IMR-90 (cell line): ENCODE data around the gene ANXA4. TPM values are rescaled to one million over a fixed set of nuclear protein-coding genes. Genes with fewer than 3 reads are reported as not detected.

Source experiments
- ATAC-seq: fragments of 200-7000 bp; cut with Tn5 transposase; 2 replicates; pipeline ENCODE4 v1.9.1; 2020; ENCODE audit warnings: low read depth, mild to moderate bottlenecking, moderate library complexity
- BruUV-seq: library from RNA; stranded (reverse); fragments of 400-500 nt; replicated peaks from 2 replicates; lab custom pipeline; 2021; lab: Mats Ljungman, UMichigan
- CTCF ChIA-PET: fragments of 300-600 bp; formaldehyde crosslinking; extraction: SDS; loops from one replicate; lab custom pipeline; 2021; ENCODE audit warnings: antibody characterized with exemption; lab: Yijun Ruan, JAX
- POLR2A ChIA-PET: fragments of 300-600 bp; sonication (Branson Sonifier 250); formaldehyde crosslinking; loops from one replicate; lab custom pipeline; 2022; ENCODE audit warnings: antibody characterized with exemption; ENCODE audit not compliant: unreplicated experiment; lab: Charles Lee
- DNase-seq: peaks from one replicate; pipeline ENCODE4 v3.0.0; 2013
- H2AFZ ChIP-seq: replicated peaks from 2 replicates; pipeline ENCODE3; 2013; ENCODE audit warnings: low read length, mild to moderate bottlenecking; ENCODE audit not compliant: poor library complexity
- H2AK5ac ChIP-seq: 2 replicates; pipeline ENCODE4 v1.6.1; 2013; ENCODE audit warnings: low read depth, low read length, inconsistent platforms
- H2AK9ac ChIP-seq: replicated peaks from 2 replicates; pipeline ENCODE3; 2013; ENCODE audit warnings: mild to moderate bottlenecking, low read depth, low read length, moderate library complexity; ENCODE audit not compliant: poor library complexity
- H2BK120ac ChIP-seq: 2 replicates; pipeline ENCODE4 v1.6.1; 2013; ENCODE audit warnings: low read depth, low read length, inconsistent platforms
- H2BK15ac ChIP-seq: 3 replicates; pipeline ENCODE4 v1.6.1; 2013; ENCODE audit warnings: low read depth, low read length, inconsistent platforms
- H2BK20ac ChIP-seq: 2 replicates; pipeline ENCODE4 v1.6.1; 2013; ENCODE audit warnings: low read depth, mild to moderate bottlenecking, inconsistent platforms, low read length, moderate library complexity
- H2BK5ac ChIP-seq: 2 replicates; pipeline ENCODE4 v1.6.1; 2013; ENCODE audit warnings: mild to moderate bottlenecking, low read depth, low read length, inconsistent platforms; ENCODE audit not compliant: poor library complexity, severe bottlenecking
- H3K14ac ChIP-seq: replicated peaks from 2 replicates; pipeline ENCODE4 v1.6.1; 2013; ENCODE audit warnings: low read depth, low read length, inconsistent platforms
- H3K18ac ChIP-seq: 2 replicates; pipeline ENCODE4 v1.6.1; 2013; ENCODE audit warnings: low read depth, low read length, control low read depth
- H3K23ac ChIP-seq: 2 replicates; pipeline ENCODE4 v1.6.1; 2013; ENCODE audit warnings: low read depth, low read length, inconsistent platforms
- H3K27ac ChIP-seq: 2 replicates; pipeline ENCODE4 v1.5.1; 2013; ENCODE audit warnings: mild to moderate bottlenecking, control low read depth, low read length; ENCODE audit not compliant: insufficient read depth
- H3K27me3 ChIP-seq: 2 replicates; pipeline ENCODE4 v1.6.1; 2013; ENCODE audit warnings: low read length; ENCODE audit not compliant: control insufficient read depth, insufficient read depth
- H3K36me3 ChIP-seq: 2 replicates; pipeline ENCODE4 v1.6.1; 2013; ENCODE audit warnings: low read length, mixed read lengths; ENCODE audit not compliant: control insufficient read depth, insufficient read depth
- H3K4ac ChIP-seq: 2 replicates; pipeline ENCODE4 v1.6.1; 2013; ENCODE audit warnings: low read depth, low read length, inconsistent platforms
- H3K4me1 ChIP-seq: 2 replicates; pipeline ENCODE4 v1.6.1; 2013; ENCODE audit warnings: low read length, mixed read lengths; ENCODE audit not compliant: control insufficient read depth, insufficient read depth
- H3K4me2 ChIP-seq: 2 replicates; pipeline ENCODE4 v1.6.1; 2013; ENCODE audit warnings: low read depth, mild to moderate bottlenecking, control low read depth, low read length, moderate library complexity
- H3K4me3 ChIP-seq: 2 replicates; pipeline ENCODE4 v1.5.1; 2013; ENCODE audit warnings: low read depth, mild to moderate bottlenecking, control low read depth, low read length, moderate library complexity; ENCODE audit not compliant: insufficient read depth
- H3K56ac ChIP-seq: 2 replicates; pipeline ENCODE4 v1.6.1; 2013; ENCODE audit warnings: low read length, inconsistent platforms; ENCODE audit not compliant: insufficient read depth; ENCODE audit errors: extremely low read depth
- H3K79me1 ChIP-seq, 2 experiments: 2 replicates each; pipeline ENCODE4 v1.6.1; 2013; ENCODE audit warnings: low read length in 2 of 2, inconsistent platforms in 1 of 2, low read depth in 1 of 2
- H3K9ac ChIP-seq: 2 replicates; pipeline ENCODE4 v1.6.1; 2013; ENCODE audit warnings: low read depth, low read length, control low read depth
- H3K9me1 ChIP-seq: 2 replicates; pipeline ENCODE4 v1.6.1; 2013; ENCODE audit warnings: low read length, inconsistent platforms; ENCODE audit not compliant: insufficient read depth
- H3K9me3 ChIP-seq: 2 replicates; pipeline ENCODE4 v1.6.1; 2013; ENCODE audit warnings: low read length; ENCODE audit not compliant: control insufficient read depth, insufficient read depth
- H4K20me1 ChIP-seq: 2 replicates; pipeline ENCODE4 v1.6.1; 2013; ENCODE audit warnings: low read length, inconsistent platforms; ENCODE audit not compliant: insufficient read depth
- H4K5ac ChIP-seq: 2 replicates; pipeline ENCODE4 v1.6.1; 2013; ENCODE audit warnings: mild to moderate bottlenecking, low read depth, low read length, control low read depth
- H4K8ac ChIP-seq, 2 experiments: 2 replicates each; pipeline ENCODE4 v1.6.1; 2013; ENCODE audit warnings: low read depth in 2 of 2, low read length in 2 of 2, control low read depth in 1 of 2, inconsistent platforms in 1 of 2
- H4K91ac ChIP-seq: 2 replicates; pipeline ENCODE4 v1.6.1; 2013; ENCODE audit warnings: low read depth, low read length, inconsistent platforms; ENCODE audit not compliant: insufficient read depth
- CHD1 ChIP-seq: IDR thresholded peaks from 2 replicates; pipeline ENCODE4 v1.6.1; 2012; ENCODE audit warnings: low read depth, low read length, improper control_type of control experiment
- CTCF ChIP-seq: conservative IDR thresholded peaks from 2 replicates; pipeline ENCODE4 v1.5.1; 2012; ENCODE audit warnings: mild to moderate bottlenecking, low read depth, low read length, improper control_type of control experiment
- MXI1 ChIP-seq: IDR thresholded peaks from 2 replicates; pipeline ENCODE4 v1.6.1; 2012; ENCODE audit warnings: low read depth, mild to moderate bottlenecking, low read length, moderate library complexity, borderline replicate concordance
- POLR2A ChIP-seq: IDR thresholded peaks from 2 replicates; pipeline ENCODE4 v1.6.1; 2012; ENCODE audit warnings: mild to moderate bottlenecking, low read depth, low read length
- SMC3 ChIP-seq: fragments of 150-350 bp; IDR thresholded peaks from 2 replicates; pipeline ENCODE4 v1.6.1; 2016; ENCODE audit warnings: low read depth, mild to moderate bottlenecking, antibody characterized with exemption, low read length, moderate library complexity
- USF2 ChIP-seq: fragments of 150-350 bp; IDR thresholded peaks from 2 replicates; pipeline ENCODE4 v1.6.1; 2017; ENCODE audit warnings: mild to moderate bottlenecking, antibody characterized with exemption, low read length, low read depth
- WGBS, 2 experiments: methylation state at CpG; one replicate each; pipeline versions ENCODE4 v1.1.5 to v1.1.7; 2013; ENCODE audit warnings: missing lambda C conversion rate in 2 of 2; ENCODE audit not compliant: insufficient read length in 1 of 2; ENCODE audit errors: extremely low coverage in 2 of 2; 5-methylcytosine and 5-hydroxymethylcytosine counted together
- dilution Hi-C: fragments of 300-500 bp; cut with HindIII; formaldehyde crosslinking; loops from one replicate; pipeline ENCODE4 v1.14.3; 2018; ENCODE audit warnings: low sequenced_read_pairs; ENCODE audit not compliant: unreplicated experiment
- in situ Hi-C: fragments of 300-500 bp; cut with MboI; formaldehyde crosslinking; loops from 3 replicates; pipeline ENCODE4 v1.14.3; 2019; ENCODE audit warnings: low sequenced_read_pairs, inconsistent platforms, mixed read lengths
- intact Hi-C: fragments of 100-400 bp; cut with micrococcal nuclease; formaldehyde crosslinking; loops from 2 replicates; pipeline ENCODE4 v1.10.0; 2022
- polyA plus RNA-seq, 3 experiments: library from polyadenylated mRNA; depleted of rRNA; stranded (reverse); fragments of >200 nt; gene quantifications; 2 replicates each; pipeline ENCODE4 v1.2.3, GENCODE V29; 2012; ENCODE audit warnings: low replicate concordance in 1 of 3
- total RNA-seq: library from RNA; depleted of rRNA; stranded (reverse); fragments of >200 nt; gene quantifications from 2 replicates; pipeline ENCODE4 v1.2.3, GENCODE V29; 2012

ANXA4 gene
- total and polyA plus RNA-seq, 2 of the 4 experiments (the other 2 are of a cell fraction), result 22.2 to 72.0 TPM

- no peak overlapping the region for H3K27ac ChIP-seq
- H3K9me1 ChIP-seq, result peaks cover 6% of the 10 kb centered on the region
- H2BK120ac ChIP-seq, result no peak overlapping the region
- H3K79me1 ChIP-seq, result peaks cover 15 to 42% of the 10 kb centered on the region in 2 experiments
- H2AK5ac ChIP-seq, result peak overlapping the region; percentile 32; the same call in 1 of the 2 replicates
- BruUV-seq, result no TSS peak
- H2AFZ ChIP-seq, result no peak overlapping the region
- dilution Hi-C loops, result no loop called here
- H3K9ac ChIP-seq, result no peak overlapping the region
- peak overlapping the region; percentile 24; the same call in 1 of the 3 replicates for H2BK15ac ChIP-seq
- DNase-seq, result no peak
- H2BK5ac ChIP-seq, result no peak overlapping the region
- H3K4me1 ChIP-seq, result peaks cover 8% of the 10 kb centered on the region
- no peak overlapping the region for H3K56ac ChIP-seq
- no peak overlapping the region for H3K4ac ChIP-seq
- ChIA-PET CTCF (interaction anchor here (0.6 to 1.4 kb wide), 2 partner anchors 35 to 54 kb away, joined by 3 to 6 read pairs; no protein-coding TSS in a partner anchor), POLR2A (no interaction called here)
- in situ Hi-C loops, result no loop called here
- H3K23ac ChIP-seq, result no peak overlapping the region
- H3K14ac ChIP-seq, result no peak overlapping the region
- no peak for ATAC-seq
- H4K8ac ChIP-seq, result no peak overlapping the region
- no peak overlapping the region for H2BK20ac ChIP-seq
- H4K5ac ChIP-seq, result no peak overlapping the region
- H3K4me2 ChIP-seq, result no peak overlapping the region
- H2AK9ac ChIP-seq, result no peak overlapping the region
- TF ChIP-seq SMC3 (no peak), MXI1 (no peak), CHD1 (no peak), USF2 (no peak), CTCF (no peak), POLR2A (no peak)
- H4K91ac ChIP-seq, result no peak overlapping the region
- no peak overlapping the region for H3K18ac ChIP-seq
- no peaks in the 10 kb centered on the region for H3K27me3 ChIP-seq
- WGBS, 2 experiments, result 82% methylated on average over 5 of the region's 14 CpGs; no CpG with 5 or more reads in 1 of the 2 experiments
- H3K9me3 ChIP-seq, result no peaks in the 10 kb centered on the region
- peaks cover 4% of the 10 kb centered on the region; the same call in 1 of the 2 replicates for H3K36me3 ChIP-seq
- intact Hi-C loops, result no loop called here
- no peak overlapping the region for H3K4me3 ChIP-seq
- peaks cover 3% of the 10 kb centered on the region; the same call in 1 of the 2 replicates for H4K20me1 ChIP-seq
Observed at GRCh38 chr2:69762513-69763494, 20.9 kb downstream of the ANXA4 start.
